Measurements from ENCODE around the gene YIF1B.

DNA sequence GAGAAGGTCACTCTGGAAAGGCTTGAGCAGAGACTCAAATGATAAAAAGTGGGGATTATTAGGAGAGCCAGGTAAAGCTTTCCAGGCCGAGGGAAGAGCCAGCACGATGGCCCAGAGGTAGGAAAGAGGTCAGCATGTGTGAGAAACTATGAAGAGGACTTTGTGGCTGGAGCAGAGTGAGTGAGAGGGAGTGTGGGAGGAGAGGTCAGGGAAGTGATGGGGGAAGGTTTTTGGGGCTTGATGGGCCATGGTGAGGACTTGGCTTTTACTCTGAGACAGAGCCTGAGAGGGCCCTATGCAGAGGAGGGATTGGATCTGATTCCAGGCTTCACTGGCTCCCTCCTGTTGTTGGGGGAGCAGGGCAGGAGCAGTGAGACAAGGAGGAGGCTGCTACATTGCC lies 25.2 kb upstream of the YIF1B start:
- TF ChIP-seq, protein P1, sequence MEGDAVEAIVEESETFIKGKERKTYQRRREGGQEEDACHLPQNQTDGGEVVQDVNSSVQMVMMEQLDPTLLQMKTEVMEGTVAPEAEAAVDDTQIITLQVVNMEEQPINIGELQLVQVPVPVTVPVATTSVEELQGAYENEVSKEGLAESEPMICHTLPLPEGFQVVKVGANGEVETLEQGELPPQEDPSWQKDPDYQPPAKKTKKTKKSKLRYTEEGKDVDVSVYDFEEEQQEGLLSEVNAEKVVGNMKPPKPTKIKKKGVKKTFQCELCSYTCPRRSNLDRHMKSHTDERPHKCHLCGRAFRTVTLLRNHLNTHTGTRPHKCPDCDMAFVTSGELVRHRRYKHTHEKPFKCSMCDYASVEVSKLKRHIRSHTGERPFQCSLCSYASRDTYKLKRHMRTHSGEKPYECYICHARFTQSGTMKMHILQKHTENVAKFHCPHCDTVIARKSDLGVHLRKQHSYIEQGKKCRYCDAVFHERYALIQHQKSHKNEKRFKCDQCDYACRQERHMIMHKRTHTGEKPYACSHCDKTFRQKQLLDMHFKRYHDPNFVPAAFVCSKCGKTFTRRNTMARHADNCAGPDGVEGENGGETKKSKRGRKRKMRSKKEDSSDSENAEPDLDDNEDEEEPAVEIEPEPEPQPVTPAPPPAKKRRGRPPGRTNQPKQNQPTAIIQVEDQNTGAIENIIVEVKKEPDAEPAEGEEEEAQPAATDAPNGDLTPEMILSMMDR (IDR thresholded peaks at IDR 0.05), result no peak
- no peak for TF ChIP-seq POLR2A (IDR thresholded peaks at IDR 0.05)

Measured in esophagus squamous epithelium (tissue), 4 donors.